ENCODE measurements around the gene PCDHGA5.
"Not testable (repeated sequence)": the region's sequence is repeated elsewhere in the genome, so short reads cannot be mapped to it uniquely, and the experiment has no call there.

Gene PCDHGA5

DNA sequence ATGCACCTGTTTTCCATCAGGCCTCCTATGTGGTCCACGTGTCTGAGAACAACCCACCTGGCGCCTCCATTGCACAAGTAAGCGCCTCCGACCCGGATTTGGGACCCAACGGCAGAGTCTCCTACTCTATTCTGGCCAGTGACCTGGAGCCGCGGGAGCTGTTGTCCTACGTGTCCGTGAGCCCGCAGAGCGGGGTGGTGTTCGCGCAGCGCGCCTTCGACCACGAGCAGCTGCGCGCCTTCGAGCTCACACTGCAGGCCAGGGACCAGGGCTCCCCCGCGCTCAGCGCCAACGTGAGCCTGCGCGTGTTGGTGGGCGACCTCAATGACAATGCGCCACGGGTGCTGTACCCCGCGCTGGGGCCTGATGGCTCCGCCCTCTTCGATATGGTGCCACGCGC lies 12.4 kb upstream of the PCDHGA5 start:
- DNase-seq (ENCODE audit: low spot score), result no peak

DNA sequence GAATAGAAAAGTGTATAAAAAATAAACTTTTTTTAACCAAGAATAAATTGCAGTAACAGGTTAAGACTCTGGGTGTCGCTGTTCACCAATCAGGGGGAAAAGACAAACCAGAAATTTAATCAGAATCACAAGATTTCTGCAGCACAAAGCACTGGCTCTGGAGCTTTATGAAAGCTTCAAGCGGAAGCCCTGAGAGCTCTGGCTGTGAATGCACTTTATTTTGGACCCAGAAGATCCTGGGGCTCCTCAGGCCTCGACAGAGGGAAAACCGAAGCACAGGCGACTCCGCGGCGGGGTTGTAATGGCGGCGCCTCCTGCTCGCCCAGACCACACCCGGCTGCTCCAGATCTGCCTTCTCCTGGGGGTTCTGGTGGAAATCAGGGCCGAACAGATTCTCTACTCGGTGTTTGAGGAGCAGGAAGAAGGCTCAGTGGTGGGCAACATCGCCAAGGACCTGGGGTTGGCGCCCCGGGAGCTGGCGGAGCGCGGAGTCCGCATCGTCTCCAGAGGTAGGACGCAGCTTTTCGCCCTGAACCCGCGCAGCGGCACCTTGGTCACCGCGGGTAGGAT lies 9.0 kb upstream of the PCDHGA5 start, which contains the start of gene PCDHGA4:
Gene PCDHGA4 (plus strand): TSS at position 122 of the 570 bp plus-strand sequence. CDS start 87 bp downstream, at position 209.
- DNase-seq (ENCODE audit: low spot score), result no peak

DNA sequence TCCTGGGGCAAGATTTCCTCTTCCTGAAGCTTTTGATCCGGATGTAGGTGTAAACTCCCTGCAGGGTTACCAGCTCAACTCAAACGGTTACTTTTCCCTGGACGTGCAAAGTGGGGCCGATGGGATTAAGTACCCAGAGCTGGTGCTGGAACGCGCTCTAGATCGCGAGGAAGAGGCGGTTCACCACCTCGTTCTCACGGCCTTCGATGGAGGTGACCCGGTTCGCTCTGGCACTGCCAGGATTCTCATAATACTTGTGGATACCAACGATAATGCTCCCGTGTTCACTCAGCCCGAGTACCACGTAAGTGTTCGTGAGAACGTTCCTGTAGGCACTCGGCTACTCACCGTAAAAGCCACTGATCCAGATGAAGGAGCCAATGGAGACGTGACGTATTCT lies 8.3 kb upstream of the PCDHGA5 start:
- no peak for DNase-seq (ENCODE audit: low spot score)

DNA sequence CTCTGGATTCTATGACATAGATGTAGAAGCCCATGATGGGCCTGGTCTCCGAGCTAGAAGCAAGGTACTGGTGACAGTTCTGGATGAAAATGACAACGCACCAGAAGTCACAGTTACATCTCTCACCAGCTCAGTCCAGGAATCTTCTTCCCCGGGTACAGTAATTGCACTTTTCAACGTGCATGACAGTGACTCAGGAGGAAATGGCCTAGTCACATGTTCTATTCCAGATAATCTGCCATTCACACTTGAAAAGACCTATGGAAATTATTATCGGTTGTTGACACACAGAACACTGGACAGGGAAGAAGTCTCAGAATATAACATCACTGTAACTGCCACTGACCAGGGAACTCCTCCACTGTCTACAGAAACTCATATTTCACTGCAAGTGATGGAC lies 7.8 kb upstream of the PCDHGA5 start:
- DNase-seq (ENCODE audit: low spot score), result no peak

DNA sequence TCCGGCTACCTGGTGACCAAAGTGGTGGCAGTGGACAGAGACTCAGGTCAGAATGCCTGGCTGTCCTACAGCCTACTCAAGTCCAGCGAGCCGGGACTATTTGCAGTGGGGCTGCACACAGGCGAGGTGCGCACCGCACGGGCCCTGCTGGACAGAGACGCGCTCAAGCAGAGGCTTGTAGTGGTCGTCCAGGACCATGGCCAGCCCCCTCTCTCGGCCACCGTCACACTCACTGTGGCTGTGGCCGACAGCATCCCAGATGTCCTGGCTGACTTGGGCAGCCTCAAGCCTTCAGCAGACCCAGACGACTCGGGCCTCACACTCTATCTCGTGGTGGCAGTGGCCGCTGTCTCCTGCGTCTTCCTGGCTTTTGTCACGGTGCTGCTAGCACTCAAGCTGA lies 7.0 kb upstream of the PCDHGA5 start:
- DNase-seq (ENCODE audit: low spot score), result no peak

DNA sequence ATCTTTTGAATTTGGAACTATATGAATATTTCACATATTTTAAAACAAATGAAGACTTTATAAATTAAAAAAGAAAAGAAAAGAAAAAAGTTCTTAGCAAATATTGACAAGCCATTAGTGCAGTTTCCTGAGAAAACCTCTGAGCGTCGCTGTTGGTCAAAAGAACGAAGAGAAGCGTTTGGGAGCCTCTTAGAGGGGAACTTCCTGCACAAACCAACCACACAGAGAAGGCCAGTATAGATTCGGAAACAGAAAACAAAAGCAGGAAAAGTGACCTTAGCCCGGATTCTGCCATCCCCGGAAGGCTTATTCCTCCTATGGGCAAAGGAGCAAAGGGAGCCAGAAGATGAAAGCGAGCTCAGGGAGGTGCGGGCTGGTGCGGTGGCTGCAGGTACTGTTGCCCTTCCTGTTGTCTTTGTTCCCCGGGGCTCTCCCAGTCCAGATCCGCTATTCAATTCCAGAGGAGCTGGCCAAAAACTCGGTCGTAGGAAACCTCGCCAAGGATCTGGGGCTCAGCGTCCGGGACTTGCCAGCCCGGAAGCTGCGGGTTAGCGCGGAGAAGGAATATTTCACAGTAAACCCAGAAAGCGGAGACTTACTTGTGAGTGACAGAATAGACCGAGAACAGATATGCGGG lies 4.1 kb upstream of the PCDHGA5 start, which contains the start of gene PCDHGB2:
Gene PCDHGB2 (plus strand): TSS at position 205 of the 637 bp plus-strand sequence. CDS start 142 bp downstream, at position 347.
- peak; percentile 54 for DNase-seq (ENCODE audit: low spot score)

DNA sequence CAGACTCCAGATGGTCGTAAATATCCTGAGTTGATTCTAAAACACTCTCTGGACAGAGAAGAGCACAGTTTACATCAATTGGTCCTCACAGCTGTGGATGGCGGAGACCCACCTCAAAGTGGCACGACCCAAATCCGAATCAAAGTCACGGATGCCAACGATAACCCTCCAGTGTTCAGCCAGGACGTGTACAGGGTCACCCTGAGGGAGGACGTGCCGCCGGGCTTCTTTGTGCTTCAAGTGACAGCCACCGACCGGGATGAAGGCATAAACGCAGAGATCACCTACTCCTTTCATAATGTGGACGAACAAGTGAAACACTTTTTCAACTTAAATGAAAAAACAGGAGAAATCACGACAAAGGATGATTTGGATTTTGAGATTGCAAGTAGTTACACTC lies 3.3 kb upstream of the PCDHGA5 start:
- no peak for DNase-seq (ENCODE audit: low spot score)

DNA sequence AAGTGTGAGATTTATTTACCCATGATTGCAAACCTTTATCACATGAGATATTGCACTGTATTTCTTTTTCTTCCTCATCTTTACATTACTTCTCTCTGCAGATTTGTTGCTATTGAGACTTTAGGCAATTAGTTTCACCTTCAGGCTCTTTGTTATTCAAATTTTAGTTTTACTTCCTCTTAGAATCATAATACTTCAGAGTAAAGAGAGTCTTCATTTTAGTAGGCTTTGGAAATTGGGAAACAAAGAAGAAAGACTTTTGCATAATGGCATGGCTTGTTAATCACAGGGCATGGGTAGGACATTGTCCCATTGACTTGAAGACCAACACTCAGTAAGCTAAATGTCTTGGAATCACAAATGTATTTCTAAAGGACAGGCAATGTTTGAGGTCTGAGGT lies 1.2 kb upstream of the PCDHGA5 start:
- DNase-seq (ENCODE audit: low spot score), result no peak

DNA sequence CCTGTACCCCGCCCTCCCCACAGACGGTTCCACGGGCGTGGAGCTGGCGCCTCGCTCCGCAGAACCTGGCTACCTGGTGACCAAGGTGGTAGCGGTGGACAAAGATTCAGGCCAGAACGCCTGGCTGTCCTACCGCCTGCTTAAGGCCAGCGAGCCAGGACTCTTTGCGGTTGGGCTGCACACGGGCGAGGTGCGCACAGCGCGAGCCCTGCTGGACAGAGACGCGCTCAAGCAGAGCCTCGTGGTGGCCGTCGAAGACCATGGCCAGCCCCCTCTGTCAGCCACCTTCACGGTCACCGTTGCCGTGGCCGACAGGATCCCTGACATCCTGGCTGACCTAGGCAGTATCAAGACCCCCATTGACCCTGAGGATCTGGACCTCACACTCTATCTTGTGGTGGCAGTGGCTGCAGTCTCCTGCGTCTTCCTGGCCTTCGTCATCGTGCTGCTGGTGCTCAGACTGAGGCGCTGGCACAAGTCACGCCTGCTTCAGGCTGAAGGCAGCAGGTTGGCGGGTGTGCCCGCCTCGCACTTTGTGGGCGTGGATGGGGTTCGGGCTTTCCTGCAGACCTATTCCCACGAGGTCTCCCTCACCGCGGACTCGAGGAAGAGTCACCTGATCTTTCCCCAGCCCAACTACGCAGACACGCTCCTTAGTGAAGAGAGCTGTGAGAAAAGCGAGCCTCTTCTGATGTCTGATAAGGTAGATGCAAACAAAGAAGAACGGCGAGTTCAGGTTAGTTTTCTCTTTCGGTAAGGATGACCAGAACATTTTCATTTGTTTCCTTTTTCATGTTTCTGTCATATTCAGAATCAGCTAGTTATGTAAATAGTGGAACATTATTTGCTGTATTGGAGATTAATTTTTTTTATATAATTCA lies 2.3 kb downstream of the PCDHGA5 start:
- no peak for DNase-seq (ENCODE audit: low spot score)

DNA sequence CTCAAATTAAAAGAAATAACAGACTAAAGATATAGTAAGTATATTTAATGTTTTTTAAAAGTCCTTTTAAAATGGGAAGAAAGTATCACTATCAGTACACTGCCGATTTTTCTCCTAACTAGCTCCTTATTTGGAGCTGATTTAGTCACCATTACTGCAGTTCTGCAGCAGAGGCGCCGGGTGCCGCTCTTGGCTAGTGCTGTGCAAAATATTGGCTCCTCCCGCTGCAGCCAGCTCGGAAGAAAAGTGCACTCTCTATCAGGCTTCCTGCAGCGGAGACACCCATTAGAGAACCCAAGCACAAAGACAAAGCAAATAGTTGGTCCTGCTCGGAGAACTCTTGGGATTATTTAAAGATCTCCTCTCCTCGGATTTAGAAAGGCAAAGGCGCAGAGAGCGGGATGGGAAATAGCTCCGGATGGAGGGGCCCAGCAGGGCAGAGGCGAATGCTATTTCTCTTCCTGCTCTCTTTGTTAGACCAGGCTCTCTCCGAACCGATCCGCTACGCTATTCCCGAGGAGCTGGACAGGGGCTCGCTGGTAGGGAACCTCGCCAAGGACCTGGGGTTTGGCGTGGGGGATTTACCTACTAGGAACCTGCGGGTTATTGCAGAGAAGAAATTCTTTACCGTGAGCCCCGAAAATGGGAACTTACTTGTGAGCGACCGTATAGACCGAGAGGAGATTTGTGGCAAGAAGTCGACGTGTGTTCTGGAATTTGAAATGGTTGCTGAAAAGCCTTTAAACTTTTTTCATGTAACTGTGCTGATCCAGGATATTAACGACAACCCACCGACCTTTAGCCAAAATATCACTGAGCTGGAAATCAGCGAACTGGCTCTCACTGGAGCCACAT lies 6.3 kb downstream of the PCDHGA5 start, which contains the start of gene PCDHGB3:
Gene PCDHGB3 (plus strand): TSS at position 249 of the 855 bp plus-strand sequence. CDS start 153 bp downstream, at position 402.
- DNase-seq (ENCODE audit: low spot score), result peak; percentile 66

DNA sequence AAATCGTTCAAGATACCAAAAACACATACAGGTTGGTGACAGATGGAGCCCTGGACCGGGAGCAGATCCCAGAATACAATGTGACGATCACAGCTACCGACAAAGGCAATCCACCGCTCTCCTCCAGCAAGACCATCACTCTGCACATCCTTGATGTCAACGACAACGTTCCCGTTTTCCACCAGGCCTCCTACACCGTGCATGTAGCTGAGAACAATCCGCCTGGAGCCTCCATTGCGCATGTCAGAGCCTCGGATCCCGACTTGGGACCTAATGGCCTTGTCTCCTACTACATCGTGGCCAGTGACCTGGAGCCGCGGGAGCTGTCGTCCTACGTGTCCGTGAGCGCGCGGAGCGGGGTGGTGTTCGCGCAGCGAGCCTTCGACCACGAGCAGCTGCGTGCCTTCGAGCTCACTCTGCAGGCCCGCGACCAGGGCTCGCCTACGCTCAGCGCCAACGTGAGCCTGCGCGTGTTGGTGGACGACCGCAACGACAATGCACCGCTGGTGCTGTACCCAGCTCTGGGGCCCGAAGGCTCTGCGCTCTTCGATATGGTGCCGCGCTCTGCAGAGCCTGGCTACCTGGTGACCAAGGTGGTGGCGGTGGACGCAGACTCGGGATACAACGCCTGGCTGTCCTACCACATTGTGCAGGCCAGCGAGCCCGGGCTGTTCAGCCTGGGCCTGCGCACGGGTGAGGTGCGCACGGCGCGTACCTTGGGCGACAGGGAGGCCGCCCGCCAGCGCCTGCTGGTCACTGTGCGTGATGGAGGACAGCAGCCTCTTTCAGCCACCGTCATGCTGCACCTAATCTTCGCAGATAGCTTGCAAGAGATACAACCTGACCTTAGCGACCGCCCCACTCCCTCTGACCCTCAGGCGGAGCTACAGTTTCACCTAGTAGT lies 7.9 kb downstream of the PCDHGA5 start:
- DNase-seq (ENCODE audit: low spot score), result no peak

DNA sequence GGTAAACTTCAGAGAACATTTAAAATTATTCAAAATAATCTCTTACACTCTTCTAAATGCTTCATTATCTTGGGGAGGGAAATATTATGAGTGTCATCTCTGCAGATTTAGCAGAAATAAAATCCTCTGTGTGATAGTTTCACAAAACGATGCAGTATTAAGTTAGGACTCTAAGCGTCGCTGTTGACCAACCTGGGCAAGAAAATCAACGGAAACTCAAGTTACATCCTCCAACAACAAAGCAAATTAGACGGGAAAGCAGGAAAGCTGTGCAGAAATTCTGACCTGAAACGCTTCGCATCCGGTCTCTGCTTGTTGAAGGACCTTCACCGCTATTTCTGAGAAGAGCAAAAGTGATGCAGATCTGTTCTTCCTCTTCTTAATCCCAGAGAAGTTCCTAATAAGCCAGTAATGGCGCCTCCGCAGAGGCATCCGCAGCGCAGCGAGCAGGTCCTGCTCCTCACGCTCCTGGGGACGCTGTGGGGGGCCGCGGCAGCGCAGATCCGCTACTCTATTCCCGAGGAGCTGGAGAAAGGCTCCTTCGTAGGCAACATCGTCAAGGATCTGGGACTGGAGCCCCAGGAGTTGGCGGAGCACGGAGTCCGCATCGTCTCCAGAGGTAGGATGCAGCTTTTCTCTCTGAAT lies 9.8 kb downstream of the PCDHGA5 start, which contains the start of gene PCDHGA6:
Gene PCDHGA6 (plus strand): TSS at position 219 of the 645 bp plus-strand sequence. CDS start 193 bp downstream, at position 412.
- DNase-seq (ENCODE audit: low spot score), result peak; percentile 39

DNA sequence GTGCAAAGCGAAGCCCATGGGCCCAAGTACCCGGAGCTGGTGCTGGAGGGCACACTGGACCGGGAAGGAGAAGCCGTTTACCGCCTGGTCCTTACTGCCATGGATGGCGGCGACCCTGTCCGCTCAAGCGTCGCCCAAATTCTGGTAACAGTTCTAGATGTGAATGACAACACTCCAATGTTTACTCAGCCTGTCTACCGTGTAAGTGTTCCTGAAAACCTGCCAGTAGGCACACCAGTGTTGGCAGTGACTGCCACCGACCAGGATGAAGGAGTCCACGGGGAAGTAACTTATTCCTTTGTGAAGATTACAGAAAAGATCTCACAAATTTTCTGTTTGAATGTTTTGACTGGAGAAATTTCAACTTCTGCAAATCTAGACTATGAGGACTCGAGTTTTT lies 10.7 kb downstream of the PCDHGA5 start:
- no peak for DNase-seq (ENCODE audit: low spot score)

DNA sequence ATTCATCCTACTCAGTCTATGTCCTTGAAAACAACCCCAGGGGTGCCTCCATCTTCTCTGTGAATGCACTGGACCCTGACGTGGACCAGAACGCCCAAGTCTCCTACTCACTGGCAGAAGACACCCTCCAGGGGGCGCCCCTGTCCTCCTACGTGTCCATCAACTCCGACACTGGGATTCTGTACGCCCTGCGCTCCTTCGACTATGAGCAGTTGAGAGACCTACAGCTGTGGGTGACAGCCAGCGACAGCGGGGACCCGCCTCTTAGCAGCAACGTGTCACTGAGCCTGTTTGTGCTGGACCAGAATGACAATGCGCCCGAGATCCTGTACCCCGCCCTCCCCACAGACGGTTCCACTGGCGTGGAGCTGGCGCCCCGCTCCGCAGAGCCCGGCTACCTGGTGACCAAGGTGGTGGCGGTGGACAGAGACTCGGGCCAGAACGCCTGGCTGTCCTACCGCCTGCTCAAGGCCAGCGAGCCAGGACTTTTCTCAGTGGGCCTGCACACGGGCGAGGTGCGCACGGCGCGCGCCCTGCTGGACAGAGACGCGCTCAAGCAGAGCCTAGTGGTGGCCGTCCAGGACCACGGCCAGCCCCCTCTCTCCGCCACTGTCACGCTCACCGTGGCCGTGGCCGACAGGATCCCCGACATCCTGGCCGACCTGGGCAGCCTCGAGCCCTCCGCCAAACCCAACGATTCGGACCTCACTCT lies 11.6 kb downstream of the PCDHGA5 start:
- DNase-seq (ENCODE audit: low spot score), result not testable (repeated sequence)

DNA sequence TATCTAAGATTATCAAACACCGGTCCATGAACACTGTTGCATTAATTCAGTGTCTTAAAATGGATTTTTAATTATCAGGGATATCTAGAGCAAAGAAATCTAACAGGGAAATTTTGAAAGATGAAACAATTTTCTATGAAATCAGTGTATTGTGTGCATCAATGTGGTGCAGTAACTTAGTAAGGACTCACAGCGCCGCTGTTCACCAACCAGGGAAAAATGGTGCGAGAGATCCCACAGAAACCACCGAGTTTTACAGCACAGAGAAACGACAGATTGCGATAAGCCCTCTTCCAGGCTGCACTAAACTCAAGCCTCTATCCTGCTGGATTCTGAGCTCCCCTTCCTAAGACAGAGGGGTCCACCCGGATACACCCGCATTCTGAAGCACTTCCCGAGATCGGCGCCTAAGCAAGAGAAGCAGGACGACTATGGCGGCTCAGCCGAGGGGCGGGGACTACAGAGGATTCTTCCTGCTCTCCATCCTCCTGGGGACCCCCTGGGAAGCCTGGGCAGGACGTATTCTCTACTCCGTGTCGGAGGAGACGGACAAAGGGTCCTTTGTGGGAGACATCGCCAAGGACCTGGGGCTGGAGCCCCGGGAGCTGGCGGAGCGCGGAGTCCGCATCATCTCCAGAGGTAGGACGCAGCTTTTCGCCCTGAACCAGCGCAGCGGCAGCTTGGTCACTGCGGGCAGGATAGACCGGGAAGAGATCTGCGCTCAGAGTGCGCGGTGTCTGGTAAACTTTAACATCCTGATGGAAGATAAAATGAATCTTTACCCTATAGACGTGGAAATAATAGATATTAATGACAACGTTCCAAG lies 18.7 kb downstream of the PCDHGA5 start, which contains the start of gene PCDHGA7:
Gene PCDHGA7 (plus strand): TSS at position 274 of the 826 bp plus-strand sequence. CDS start 158 bp downstream, at position 432.
- peak; percentile 33 for DNase-seq (ENCODE audit: low spot score)

DNA sequence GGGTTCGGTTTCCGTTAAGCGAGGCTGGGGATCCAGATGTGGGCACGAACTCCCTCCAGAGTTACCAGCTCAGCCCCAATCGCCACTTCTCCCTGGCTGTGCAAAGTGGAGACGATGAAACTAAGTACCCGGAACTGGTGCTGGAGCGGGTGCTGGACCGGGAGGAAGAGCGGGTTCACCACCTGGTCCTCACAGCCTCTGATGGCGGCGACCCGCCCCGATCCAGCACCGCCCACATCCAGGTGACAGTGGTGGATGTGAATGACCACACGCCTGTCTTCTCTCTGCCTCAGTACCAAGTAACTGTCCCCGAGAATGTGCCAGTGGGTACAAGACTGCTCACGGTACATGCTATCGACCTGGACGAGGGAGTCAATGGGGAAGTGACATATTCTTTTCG lies 19.4 kb downstream of the PCDHGA5 start:
- no peak for DNase-seq (ENCODE audit: low spot score)

DNA sequence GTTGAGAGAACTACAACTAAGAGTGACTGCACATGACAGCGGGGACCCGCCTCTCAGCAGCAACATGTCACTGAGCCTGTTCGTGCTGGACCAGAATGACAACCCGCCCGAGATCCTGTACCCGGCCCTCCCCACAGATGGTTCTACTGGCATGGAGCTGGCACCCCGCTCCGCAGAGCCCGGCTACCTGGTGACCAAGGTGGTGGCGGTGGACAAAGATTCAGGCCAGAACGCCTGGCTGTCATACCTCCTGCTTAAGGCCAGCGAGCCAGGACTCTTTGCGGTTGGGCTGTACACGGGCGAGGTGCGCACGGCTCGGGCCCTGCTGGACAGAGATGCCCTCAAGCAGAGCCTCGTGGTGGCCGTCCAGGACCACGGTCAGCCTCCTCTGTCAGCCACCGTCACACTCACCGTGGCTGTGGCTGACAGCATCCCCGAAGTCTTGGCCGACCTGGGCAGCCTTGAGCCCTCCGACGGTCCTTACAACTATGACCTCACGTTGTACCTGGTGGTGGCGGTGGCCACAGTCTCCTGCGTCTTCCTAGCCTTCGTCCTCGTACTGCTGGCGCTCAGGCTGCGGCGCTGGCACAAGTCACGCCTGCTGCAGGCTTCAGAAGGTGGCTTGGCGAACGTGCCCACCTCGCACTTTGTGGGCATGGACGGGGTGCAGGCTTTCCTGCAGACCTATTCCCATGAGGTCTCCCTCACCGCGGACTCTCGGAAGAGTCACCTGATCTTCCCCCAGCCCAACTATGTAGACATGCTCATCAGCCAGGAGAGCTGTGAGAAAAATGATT lies 20.7 kb downstream of the PCDHGA5 start:
- no peak for DNase-seq (ENCODE audit: low spot score)

Data from kidney tubule cell (primary cell).